AG09309 (cell line): Measurements from ENCODE around the gene FRY.
A peak's percentile ranks its signal among the peaks of the same experiment; 100 is the strongest.
"Not testable (repeated sequence)": the region's sequence is repeated elsewhere in the genome, so short reads cannot be mapped to it uniquely, and the experiment has no call there.

Source experiments
- DNase-seq: peaks from one replicate; pipeline ENCODE4 v3.0.0-alpha.2; 2010; ENCODE audit warnings: low read depth
- H3K4me3 ChIP-seq: 2 replicates; pipeline ENCODE4 v1.5.1; 2011; ENCODE audit warnings: mild to moderate bottlenecking, low read depth, low read length, moderate library complexity; ENCODE audit not compliant: control insufficient read depth
- TF ChIP-seq, protein P1 (sequence below): IDR thresholded peaks from 2 replicates; pipeline ENCODE4 v1.5.1; 2011; ENCODE audit warnings: mild to moderate bottlenecking, low read depth, low read length, inconsistent platforms; ENCODE audit not compliant: insufficient read depth, control insufficient read depth; ENCODE audit errors: missing control alignments

Gene FRY

GRCh38 chr13:32031025-32031814 is at the start of gene FRY:
TSS of gene FRY (plus strand) at chr13:32031774. CDS start at chr13:32031796, 22 bp downstream.
- DNase-seq, result no peak
- H3K4me3 ChIP-seq, result peak within 1 kb of the TSS; percentile 80
- TF ChIP-seq, protein P1, sequence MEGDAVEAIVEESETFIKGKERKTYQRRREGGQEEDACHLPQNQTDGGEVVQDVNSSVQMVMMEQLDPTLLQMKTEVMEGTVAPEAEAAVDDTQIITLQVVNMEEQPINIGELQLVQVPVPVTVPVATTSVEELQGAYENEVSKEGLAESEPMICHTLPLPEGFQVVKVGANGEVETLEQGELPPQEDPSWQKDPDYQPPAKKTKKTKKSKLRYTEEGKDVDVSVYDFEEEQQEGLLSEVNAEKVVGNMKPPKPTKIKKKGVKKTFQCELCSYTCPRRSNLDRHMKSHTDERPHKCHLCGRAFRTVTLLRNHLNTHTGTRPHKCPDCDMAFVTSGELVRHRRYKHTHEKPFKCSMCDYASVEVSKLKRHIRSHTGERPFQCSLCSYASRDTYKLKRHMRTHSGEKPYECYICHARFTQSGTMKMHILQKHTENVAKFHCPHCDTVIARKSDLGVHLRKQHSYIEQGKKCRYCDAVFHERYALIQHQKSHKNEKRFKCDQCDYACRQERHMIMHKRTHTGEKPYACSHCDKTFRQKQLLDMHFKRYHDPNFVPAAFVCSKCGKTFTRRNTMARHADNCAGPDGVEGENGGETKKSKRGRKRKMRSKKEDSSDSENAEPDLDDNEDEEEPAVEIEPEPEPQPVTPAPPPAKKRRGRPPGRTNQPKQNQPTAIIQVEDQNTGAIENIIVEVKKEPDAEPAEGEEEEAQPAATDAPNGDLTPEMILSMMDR, result peak; percentile 16

DNA sequence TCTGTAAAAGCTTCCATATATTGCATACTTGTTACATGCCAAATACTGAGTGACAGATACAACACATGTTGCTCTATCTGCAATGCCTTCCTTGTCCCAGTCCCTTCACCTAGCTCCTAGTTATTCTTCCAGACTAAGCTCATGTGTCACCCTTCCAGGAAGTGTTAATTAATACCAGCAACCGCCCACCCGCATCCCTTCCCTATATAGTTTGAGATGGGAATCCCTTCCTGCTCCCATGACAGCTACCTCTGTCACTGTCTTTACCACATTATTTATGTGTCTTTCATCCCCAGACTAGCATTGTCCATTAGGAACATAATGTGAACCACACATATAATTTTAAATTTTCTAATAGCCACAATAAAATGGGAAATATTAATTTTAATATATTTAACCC is 49.5 kb upstream of the FRY start:
- no peak overlapping the region for H3K4me3 ChIP-seq
- TF ChIP-seq, protein P1, result no peak
- DNase-seq, result no peak

- TF ChIP-seq, protein P1, result no peak
- H3K4me3 ChIP-seq, result no peak overlapping the region
- peak; percentile 85 for DNase-seq
Measured at GRCh38 chr13:31982540-31982939, 49.0 kb upstream of the FRY start.

DNA sequence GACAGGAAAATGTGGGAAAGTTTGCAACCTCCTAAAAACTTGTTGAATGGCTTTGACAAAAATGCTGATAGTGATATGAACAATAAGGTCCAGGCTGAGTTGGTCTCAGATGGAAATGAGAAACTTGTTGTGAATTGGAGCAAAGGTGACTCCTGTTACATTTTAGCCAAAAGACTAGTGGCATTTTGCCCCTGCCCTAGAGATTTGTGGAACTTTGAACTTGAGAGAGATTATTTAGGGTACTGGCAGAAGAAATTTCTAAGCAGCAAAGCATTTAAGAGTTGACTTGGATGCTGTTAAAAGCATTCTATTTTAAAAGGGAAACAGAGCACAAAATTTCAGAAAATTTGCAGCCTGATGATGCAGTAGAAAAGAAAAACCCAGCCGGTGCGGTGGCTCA is 47.9 kb upstream of the FRY start:
- not testable (repeated sequence) for DNase-seq, H3K4me3 ChIP-seq

- not testable (repeated sequence) for DNase-seq, H3K4me3 ChIP-seq
Measured at GRCh38 chr13:31984388-31984787, 47.2 kb upstream of the FRY start.

GRCh38 chr13:31986676-31987470 is 44.7 kb upstream of the FRY start:
- H3K4me3 ChIP-seq, result no peak overlapping the region
- TF ChIP-seq, protein P1, result no peak
- no peak for DNase-seq

- TF ChIP-seq, protein P1, result no peak
- no peak for DNase-seq
- no peak overlapping the region for H3K4me3 ChIP-seq
Measured at GRCh38 chr13:31987535-31988170, 43.9 kb upstream of the FRY start.

DNA sequence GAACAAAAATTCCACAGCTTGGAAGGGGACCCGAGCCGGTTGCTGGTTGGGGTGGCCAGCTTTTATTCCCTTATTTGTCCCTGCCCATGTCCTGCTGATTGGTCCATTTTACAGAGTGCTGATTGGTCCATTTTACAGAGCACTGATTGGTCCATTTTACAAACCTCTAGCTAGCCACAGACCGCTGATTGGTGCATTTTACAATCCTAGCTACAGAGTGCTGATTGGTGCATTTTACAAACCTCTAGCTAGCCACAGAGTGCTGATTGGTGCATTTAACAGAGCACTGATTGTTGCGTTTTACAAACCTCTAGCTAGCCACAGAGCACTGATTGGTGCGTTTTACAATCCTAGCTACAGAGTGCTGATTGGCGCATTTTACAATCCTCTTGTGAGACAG is 37.2 kb upstream of the FRY start:
- DNase-seq, result not testable (repeated sequence)

More for the DNA sequence above, 37.2 kb upstream of the FRY start:
- not testable (repeated sequence) for H3K4me3 ChIP-seq
